ENCODE data around the gene MCC.

Gene MCC

GRCh38 chr5:113380807-113381326 is 107.4 kb downstream of the MCC start:
- no peaks in the 10 kb centered on the region for H3K36me3 ChIP-seq
- TF ChIP-seq, protein P1, sequence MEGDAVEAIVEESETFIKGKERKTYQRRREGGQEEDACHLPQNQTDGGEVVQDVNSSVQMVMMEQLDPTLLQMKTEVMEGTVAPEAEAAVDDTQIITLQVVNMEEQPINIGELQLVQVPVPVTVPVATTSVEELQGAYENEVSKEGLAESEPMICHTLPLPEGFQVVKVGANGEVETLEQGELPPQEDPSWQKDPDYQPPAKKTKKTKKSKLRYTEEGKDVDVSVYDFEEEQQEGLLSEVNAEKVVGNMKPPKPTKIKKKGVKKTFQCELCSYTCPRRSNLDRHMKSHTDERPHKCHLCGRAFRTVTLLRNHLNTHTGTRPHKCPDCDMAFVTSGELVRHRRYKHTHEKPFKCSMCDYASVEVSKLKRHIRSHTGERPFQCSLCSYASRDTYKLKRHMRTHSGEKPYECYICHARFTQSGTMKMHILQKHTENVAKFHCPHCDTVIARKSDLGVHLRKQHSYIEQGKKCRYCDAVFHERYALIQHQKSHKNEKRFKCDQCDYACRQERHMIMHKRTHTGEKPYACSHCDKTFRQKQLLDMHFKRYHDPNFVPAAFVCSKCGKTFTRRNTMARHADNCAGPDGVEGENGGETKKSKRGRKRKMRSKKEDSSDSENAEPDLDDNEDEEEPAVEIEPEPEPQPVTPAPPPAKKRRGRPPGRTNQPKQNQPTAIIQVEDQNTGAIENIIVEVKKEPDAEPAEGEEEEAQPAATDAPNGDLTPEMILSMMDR (IDR thresholded peaks at IDR 0.05; ENCODE audit: low read depth, low read length): no peak
- no peaks in the 10 kb centered on the region for H3K9me3 ChIP-seq (ENCODE audit: severe bottlenecking)
- DNase-seq: no peak
- no peaks in the 10 kb centered on the region for H3K27me3 ChIP-seq (ENCODE audit: insufficient read depth, low read depth, severe bottlenecking)
- H3K27ac ChIP-seq: no peak overlapping the region
- no peak overlapping the region for H3K4me3 ChIP-seq (ENCODE audit: low read depth, low read length)

- no peaks in the 10 kb centered on the region for H3K36me3 ChIP-seq
- H3K27ac ChIP-seq: no peak overlapping the region
- H3K4me3 ChIP-seq (ENCODE audit: low read depth, low read length): no peak overlapping the region
- TF ChIP-seq, protein P1 (IDR thresholded peaks at IDR 0.05; ENCODE audit: low read depth, low read length): no peak
- H3K27me3 ChIP-seq (ENCODE audit: insufficient read depth, low read depth, severe bottlenecking): no peaks in the 10 kb centered on the region
- DNase-seq: no peak
- no peaks in the 10 kb centered on the region for H3K9me3 ChIP-seq (ENCODE audit: severe bottlenecking)
Measured at GRCh38 chr5:113379936-113380806, 108.1 kb downstream of the MCC start.

DNA sequence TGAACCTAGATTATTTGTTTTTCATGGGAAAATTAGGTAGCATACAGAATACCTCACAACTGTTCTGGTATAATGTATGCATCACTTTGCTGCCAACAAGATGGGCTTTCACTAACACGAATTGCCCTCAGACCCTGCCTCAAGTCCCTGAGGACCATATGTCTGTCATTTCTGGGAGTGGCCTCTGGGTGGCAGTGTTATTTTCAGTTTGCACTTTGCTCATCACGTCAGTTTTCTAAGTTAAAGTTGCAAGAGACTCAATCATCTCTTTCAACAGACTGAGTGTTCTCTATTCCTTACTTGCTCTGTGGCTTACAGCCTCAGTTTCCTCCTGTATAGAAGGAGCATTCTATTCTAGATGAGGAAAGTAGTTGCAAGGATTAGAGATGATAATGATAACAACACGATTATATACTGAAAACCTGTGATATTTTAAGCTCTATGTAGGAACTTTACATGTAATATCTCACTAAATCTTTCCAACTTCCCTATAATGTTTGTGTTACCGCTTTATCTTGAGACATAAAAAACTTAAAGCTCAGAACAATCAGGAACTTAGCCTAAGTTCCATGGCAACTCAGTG is 109.2 kb downstream of the MCC start:
- TF ChIP-seq, protein P1 (IDR thresholded peaks at IDR 0.05; ENCODE audit: low read depth, low read length): peak; percentile 74; the same call in 1 of the 2 replicates
- H3K4me3 ChIP-seq (ENCODE audit: low read depth, low read length): no peak overlapping the region
- DNase-seq: peak; percentile 69
- H3K9me3 ChIP-seq (ENCODE audit: severe bottlenecking): no peaks in the 10 kb centered on the region
- H3K27ac ChIP-seq: no peak overlapping the region
- no peaks in the 10 kb centered on the region for H3K27me3 ChIP-seq (ENCODE audit: insufficient read depth, low read depth, severe bottlenecking)
- H3K36me3 ChIP-seq: no peaks in the 10 kb centered on the region

DNA sequence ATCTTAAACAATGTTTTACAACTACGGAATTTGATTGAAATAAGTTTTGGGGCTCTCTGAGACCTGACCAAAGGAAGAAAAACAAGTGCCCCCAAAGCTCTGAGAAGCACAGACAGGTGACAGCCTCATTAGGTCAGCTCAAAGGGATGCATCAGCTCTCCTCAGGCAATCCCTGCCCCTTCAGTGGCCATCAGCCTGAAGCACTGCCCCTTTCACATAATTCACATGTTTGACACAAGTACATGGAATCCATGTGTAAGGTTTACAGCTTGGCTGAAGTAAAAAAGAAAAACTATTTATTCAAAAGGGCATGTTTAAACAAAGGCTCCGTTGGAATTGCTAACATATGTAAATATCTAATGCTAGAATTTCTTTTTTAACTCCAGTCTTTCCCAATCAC is 109.7 kb downstream of the MCC start:
- H3K27ac ChIP-seq: no peak overlapping the region
- H3K36me3 ChIP-seq: no peaks in the 10 kb centered on the region
- TF ChIP-seq, protein P1 (IDR thresholded peaks at IDR 0.05; ENCODE audit: low read depth, low read length): no peak
- no peaks in the 10 kb centered on the region for H3K27me3 ChIP-seq (ENCODE audit: insufficient read depth, low read depth, severe bottlenecking)
- no peak for DNase-seq
- no peak overlapping the region for H3K4me3 ChIP-seq (ENCODE audit: low read depth, low read length)
- H3K9me3 ChIP-seq (ENCODE audit: severe bottlenecking): no peaks in the 10 kb centered on the region

DNA sequence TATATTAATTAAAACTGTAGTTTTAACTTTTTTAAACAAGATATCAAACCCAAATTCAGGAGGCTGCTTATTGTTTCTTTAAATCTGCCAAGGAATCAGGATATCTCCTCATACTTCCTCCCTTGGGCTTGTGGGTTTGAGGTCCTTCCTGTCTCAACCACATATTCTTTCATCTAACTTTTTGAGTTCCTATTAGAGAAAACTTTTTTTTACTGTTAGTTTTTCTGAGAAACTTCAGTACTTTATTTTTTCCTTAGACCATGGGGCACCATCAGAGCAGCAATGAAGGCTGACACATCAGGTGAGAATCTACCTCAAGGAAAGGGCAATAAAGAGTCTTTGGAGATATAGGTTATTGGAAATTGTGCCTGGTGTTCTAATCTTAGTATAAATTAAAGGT is 110.2 kb downstream of the MCC start:
- TF ChIP-seq, protein P1 (IDR thresholded peaks at IDR 0.05; ENCODE audit: low read depth, low read length): no peak
- no peak overlapping the region for H3K4me3 ChIP-seq (ENCODE audit: low read depth, low read length)
- DNase-seq: no peak
- H3K27me3 ChIP-seq (ENCODE audit: insufficient read depth, low read depth, severe bottlenecking): no peaks in the 10 kb centered on the region
- H3K27ac ChIP-seq: no peak overlapping the region
- no peaks in the 10 kb centered on the region for H3K9me3 ChIP-seq (ENCODE audit: severe bottlenecking)
- no peaks in the 10 kb centered on the region for H3K36me3 ChIP-seq
